AG04450 (cell line): Measurements from ENCODE around the gene SLC26A11. TPM values are rescaled to one million over a fixed set of nuclear protein-coding genes. Genes with fewer than 3 reads are reported as not detected.
"Not testable (repeated sequence)": the region's sequence is repeated elsewhere in the genome, so short reads cannot be mapped to it uniquely, and the experiment has no call there.

Source experiments
- CTCF ChIA-PET: fragments of 300-600, 350-600 bp; formaldehyde crosslinking; extraction: SDS; loops from one replicate; lab custom pipeline; 2022; ENCODE audit warnings: antibody characterized with exemption, inconsistent platforms; lab: Charles Lee
- POLR2A ChIA-PET: fragments of 350-600 bp; formaldehyde crosslinking; extraction: SDS; loops from one replicate; lab custom pipeline; 2021; ENCODE audit warnings: antibody characterized with exemption, inconsistent platforms; lab: Yijun Ruan, JAX
- DNase-seq: peaks from one replicate; pipeline ENCODE4 v3.0.0-alpha.2; 2011; ENCODE audit warnings: low read depth, low spot score
- H3K27ac ChIP-seq: one replicate; pipeline ENCODE4 v1.5.1; 2012; ENCODE audit warnings: low read depth, low read length, control low read depth
- H3K27me3 ChIP-seq: one replicate; pipeline ENCODE4 v1.6.0; 2012; ENCODE audit warnings: low read length; ENCODE audit not compliant: control insufficient read depth, insufficient read depth
- H3K4me3 ChIP-seq: 2 replicates; pipeline ENCODE4 v1.5.1; 2011; ENCODE audit warnings: mild to moderate bottlenecking, low read depth, low read length, control low read depth
- H3K9me3 ChIP-seq: 2 replicates; pipeline ENCODE4 v1.5.1; 2012; ENCODE audit warnings: low read length; ENCODE audit not compliant: control insufficient read depth, insufficient read depth
- polyA plus RNA-seq: library from polyadenylated mRNA; depleted of rRNA; stranded (reverse); fragments of >200 nt; gene quantifications from 2 replicates; pipeline ENCODE4 v1.2.3, GENCODE V29; 2011
- TF ChIP-seq, protein P1 (sequence below): IDR thresholded peaks from 2 replicates; pipeline ENCODE4 v1.5.1; 2011; ENCODE audit warnings: low read depth, low read length, control low read depth, inconsistent platforms

The SLC26A11 gene
- polyA plus RNA-seq, 1 experiment: 8.9 TPM

DNA sequence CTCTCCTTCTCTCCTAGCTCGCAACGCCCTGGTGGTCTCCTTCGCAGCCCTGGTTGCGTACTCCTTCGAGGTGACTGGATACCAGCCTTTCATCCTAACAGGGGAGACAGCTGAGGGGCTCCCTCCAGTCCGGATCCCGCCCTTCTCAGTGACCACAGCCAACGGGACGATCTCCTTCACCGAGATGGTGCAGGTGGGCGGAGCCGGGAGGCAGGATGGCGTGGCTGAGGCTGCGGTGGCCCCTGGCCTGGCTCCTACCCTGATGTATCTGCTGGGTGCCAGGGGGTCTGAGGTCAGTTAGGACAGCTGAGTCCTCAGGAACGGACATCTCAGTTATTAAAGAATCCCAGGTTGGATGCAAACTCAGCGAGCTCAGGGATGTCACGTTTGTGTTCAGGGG, 16.7 kb downstream of the SLC26A11 start:
- TF ChIP-seq, protein P1, sequence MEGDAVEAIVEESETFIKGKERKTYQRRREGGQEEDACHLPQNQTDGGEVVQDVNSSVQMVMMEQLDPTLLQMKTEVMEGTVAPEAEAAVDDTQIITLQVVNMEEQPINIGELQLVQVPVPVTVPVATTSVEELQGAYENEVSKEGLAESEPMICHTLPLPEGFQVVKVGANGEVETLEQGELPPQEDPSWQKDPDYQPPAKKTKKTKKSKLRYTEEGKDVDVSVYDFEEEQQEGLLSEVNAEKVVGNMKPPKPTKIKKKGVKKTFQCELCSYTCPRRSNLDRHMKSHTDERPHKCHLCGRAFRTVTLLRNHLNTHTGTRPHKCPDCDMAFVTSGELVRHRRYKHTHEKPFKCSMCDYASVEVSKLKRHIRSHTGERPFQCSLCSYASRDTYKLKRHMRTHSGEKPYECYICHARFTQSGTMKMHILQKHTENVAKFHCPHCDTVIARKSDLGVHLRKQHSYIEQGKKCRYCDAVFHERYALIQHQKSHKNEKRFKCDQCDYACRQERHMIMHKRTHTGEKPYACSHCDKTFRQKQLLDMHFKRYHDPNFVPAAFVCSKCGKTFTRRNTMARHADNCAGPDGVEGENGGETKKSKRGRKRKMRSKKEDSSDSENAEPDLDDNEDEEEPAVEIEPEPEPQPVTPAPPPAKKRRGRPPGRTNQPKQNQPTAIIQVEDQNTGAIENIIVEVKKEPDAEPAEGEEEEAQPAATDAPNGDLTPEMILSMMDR: no peak
- Histone ChIP-seq H3K9me3 (peaks cover 20% of the 10 kb centered on the region), H3K27ac (no peak overlapping the region), H3K27me3 (no peaks in the 10 kb centered on the region), H3K4me3 (no peak overlapping the region)
- ChIA-PET CTCF (no interaction called here), POLR2A (interaction anchor here (0.7 kb wide), 1 partner anchor 145 kb away, joined by 3 read pairs; no protein-coding TSS in a partner anchor)
- DNase-seq: no peak

DNA sequence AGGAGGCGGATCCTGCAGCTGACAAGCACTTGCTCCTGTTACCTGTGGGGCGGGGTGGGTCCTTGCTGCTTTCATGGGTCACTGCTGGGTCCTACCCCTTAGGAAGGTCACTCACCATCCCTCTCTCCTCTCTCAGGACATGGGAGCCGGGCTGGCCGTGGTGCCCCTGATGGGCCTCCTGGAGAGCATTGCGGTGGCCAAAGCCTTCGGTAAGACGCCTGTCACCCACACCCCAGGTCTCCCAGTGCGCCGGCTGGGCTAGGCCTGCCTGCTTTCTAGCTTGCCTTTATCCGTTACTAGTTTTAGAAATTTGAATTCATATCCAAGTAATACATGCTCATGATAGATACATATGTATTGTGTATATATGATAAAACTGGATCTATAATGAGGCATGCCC, 17.2 kb downstream of the SLC26A11 start:
- DNase-seq: no peak
- no peak overlapping the region for H3K27ac ChIP-seq
- no peak overlapping the region for H3K4me3 ChIP-seq
- POLR2A ChIA-PET: no interaction called here
- TF ChIP-seq, protein P1: no peak
- CTCF ChIA-PET: no interaction called here
- peaks cover 16% of the 10 kb centered on the region for H3K9me3 ChIP-seq
- no peaks in the 10 kb centered on the region for H3K27me3 ChIP-seq

DNA sequence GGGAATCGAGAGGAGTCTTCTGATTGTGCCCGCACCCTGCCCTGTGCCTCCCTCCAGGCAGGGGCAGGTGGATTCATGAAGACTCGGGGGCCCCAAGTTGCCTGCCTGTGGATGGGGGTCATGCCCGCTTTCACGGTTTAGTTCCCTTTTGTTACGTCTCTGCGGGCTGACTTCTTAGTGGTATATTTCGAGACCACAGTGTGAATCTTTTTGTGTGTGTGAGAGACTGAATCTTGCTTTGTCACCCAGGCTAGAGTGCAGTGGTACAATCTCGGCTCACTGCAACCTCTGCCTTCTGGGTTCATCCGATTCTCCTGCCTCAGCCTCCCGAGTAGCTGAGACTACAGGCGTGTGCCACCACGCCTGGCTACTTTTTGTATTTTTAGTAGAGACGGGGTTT, 22.3 kb downstream of the SLC26A11 start:
- Histone ChIP-seq H3K4me3 (no peak overlapping the region), H3K27me3 (no peaks in the 10 kb centered on the region), H3K27ac (no peak overlapping the region), H3K9me3 (no peaks in the 10 kb centered on the region)
- no peak for DNase-seq
- ChIA-PET CTCF (no interaction called here), POLR2A (no interaction called here)
- TF ChIP-seq, protein P1: no peak

- Histone ChIP-seq H3K27ac (no peak overlapping the region), H3K27me3 (no peaks in the 10 kb centered on the region), H3K9me3 (no peaks in the 10 kb centered on the region), H3K4me3 (no peak overlapping the region)
- ChIA-PET POLR2A (interaction anchor here (0.7 kb wide), 1 partner anchor 18 kb away, joined by 11 read pairs; no protein-coding TSS in a partner anchor), CTCF (no interaction called here)
- DNase-seq: no peak
- TF ChIP-seq, protein P1: no peak
Measured at GRCh38 chr17:80243526-80244433, 23.6 kb downstream of the SLC26A11 start.

DNA sequence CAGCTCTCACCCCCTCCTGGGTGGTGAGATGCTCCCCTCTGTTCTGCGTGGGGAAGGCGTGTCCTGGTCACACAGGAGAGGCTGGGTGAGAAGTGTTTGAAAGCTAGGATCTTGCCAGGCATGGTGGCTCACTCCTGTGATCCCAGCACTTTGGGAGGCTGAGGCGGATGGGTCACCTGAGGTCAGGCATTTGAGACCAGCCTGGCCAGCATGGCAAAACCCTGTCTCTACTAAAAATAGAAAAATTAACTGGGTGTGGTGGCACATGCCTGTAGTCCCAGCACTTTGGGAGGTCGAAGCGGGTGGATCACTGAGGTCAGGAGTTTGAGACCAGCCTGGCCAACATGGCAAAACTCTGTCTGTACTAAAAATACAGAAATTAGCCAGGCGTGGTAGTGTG, 24.2 kb downstream of the SLC26A11 start:
- H3K4me3 ChIP-seq, CTCF ChIA-PET, H3K27me3 ChIP-seq, H3K27ac ChIP-seq, H3K9me3 ChIP-seq, DNase-seq: not testable (repeated sequence)
- POLR2A ChIA-PET: interaction anchor here (0.7 kb wide), 1 partner anchor 19 kb away, joined by 11 read pairs; no protein-coding TSS in a partner anchor
